ENCODE data around the gene GARRE1. TPM values are rescaled to one million over a fixed set of nuclear protein-coding genes. Genes with fewer than 3 reads are reported as not detected.

GARRE1 gene
- total RNA-seq, 1 donor from 2014 or later: 14.8 TPM

- Histone ChIP-seq H3K36me3 (ENCODE audit: control insufficient read depth, insufficient read depth, low read length) (peaks cover 3% of the 10 kb centered on the region), H3K27me3 (ENCODE audit: control insufficient read depth, insufficient read depth, low read length) (no peaks in the 10 kb centered on the region), H3K4me3 (ENCODE audit: low read depth, low read length) (no peak overlapping the region)
- DNase-seq (ENCODE audit: low read depth): no peak
- TF ChIP-seq CTCF (IDR thresholded peaks at IDR 0.05; ENCODE audit: insufficient read depth, low read length, poor library complexity, severe bottlenecking): no peak
Observed at GRCh38 chr19:34222386-34222785, 32.0 kb upstream of the GARRE1 start.

DNA sequence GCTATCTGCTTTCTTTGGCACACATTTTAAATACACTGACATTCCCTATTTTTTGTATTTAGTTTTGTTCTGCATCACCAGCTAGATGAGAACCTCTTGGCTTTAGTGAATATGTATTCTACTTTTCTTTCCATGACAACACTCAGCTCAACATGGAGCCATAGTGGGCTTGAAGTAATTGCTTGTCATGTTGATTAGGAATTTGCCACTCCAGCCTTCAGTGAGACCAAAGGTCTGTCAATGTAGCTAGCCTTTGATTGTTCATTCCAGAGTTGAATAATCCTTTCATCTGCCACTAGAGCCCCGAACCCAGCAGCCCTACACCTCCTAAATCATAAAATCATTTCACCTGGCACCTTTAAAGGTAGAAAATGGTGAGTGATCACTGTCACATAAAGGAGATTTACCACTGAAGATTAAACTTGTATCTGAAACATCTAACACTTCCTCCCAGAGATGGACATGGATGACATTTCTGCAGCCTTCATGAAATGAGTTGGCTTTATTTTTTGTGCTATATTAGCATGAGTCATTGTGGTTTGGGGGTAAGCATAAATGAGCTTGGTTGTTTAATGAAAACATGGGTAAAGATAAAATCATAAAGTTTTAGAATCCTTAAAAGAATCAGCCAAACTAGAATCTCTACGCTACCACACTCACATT is 29.2 kb upstream of the GARRE1 start:
- no peak for DNase-seq (ENCODE audit: low read depth)
- H3K36me3 ChIP-seq (ENCODE audit: control insufficient read depth, insufficient read depth, low read length): peaks cover 3% of the 10 kb centered on the region

GRCh38 chr19:34225659-34226015 is 28.7 kb upstream of the GARRE1 start:
- Histone ChIP-seq H3K27me3 (ENCODE audit: control insufficient read depth, insufficient read depth, low read length) (no peaks in the 10 kb centered on the region), H3K4me3 (ENCODE audit: low read depth, low read length) (no peak overlapping the region), H3K36me3 (ENCODE audit: control insufficient read depth, insufficient read depth, low read length) (peaks cover 3% of the 10 kb centered on the region)
- TF ChIP-seq CTCF (IDR thresholded peaks at IDR 0.05; ENCODE audit: insufficient read depth, low read length, poor library complexity, severe bottlenecking): no peak
- no peak for DNase-seq (ENCODE audit: low read depth)

More for the DNA sequence above, 29.2 kb upstream of the GARRE1 start:
- Histone ChIP-seq H3K4me3 (ENCODE audit: low read depth, low read length) (no peak overlapping the region), H3K27me3 (ENCODE audit: control insufficient read depth, insufficient read depth, low read length) (no peaks in the 10 kb centered on the region)
- no peak for TF ChIP-seq CTCF (IDR thresholded peaks at IDR 0.05; ENCODE audit: insufficient read depth, low read length, poor library complexity, severe bottlenecking)

DNA sequence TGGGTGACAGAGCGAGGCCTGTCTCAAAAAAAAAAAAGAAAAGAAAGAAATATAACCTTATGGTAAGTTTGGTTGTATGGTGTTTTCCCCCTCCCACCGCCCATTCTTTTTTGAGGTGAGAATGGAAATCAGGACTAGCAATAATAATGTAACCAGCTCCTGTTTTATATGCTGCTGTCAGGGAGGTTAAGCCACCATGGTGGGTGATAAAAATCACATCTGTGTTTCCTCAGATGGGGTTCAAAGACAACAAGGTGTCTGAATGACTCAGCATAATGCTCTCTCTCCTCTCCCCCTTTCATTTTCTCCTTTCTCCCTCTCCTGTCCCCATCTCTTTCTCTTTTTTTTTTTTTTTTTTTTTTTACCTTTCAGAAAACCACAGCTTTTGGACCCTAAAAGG is 28.3 kb upstream of the GARRE1 start:
- Histone ChIP-seq H3K4me3 (ENCODE audit: low read depth, low read length) (no peak overlapping the region), H3K36me3 (ENCODE audit: control insufficient read depth, insufficient read depth, low read length) (peaks cover 3% of the 10 kb centered on the region), H3K27me3 (ENCODE audit: control insufficient read depth, insufficient read depth, low read length) (no peaks in the 10 kb centered on the region)
- TF ChIP-seq CTCF (IDR thresholded peaks at IDR 0.05; ENCODE audit: insufficient read depth, low read length, poor library complexity, severe bottlenecking): no peak
- no peak for DNase-seq (ENCODE audit: low read depth)

DNA sequence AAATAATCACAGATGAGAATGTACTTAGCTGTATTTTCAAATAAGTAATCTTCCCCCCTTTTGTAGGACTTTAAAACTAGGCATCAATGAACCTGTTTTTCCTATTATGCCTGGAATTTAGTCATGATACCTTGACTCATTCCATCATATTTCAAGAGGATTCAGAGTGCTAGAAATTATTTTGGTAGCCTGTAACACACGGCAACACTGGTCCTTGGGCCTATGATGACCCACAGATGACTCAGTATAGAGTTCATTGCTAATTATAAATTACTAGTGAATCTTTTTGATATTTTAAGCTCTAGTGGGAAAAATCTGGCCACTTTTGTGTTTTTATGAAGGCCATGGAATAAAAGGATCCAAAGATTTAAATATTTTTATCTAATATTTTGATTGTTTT is 26.0 kb upstream of the GARRE1 start:
- Histone ChIP-seq H3K27me3 (ENCODE audit: control insufficient read depth, insufficient read depth, low read length) (no peaks in the 10 kb centered on the region), H3K4me3 (ENCODE audit: low read depth, low read length) (no peak overlapping the region), H3K36me3 (ENCODE audit: control insufficient read depth, insufficient read depth, low read length) (peaks cover 1% of the 10 kb centered on the region)
- no peak for TF ChIP-seq CTCF (IDR thresholded peaks at IDR 0.05; ENCODE audit: insufficient read depth, low read length, poor library complexity, severe bottlenecking)
- DNase-seq (ENCODE audit: low read depth): no peak

DNA sequence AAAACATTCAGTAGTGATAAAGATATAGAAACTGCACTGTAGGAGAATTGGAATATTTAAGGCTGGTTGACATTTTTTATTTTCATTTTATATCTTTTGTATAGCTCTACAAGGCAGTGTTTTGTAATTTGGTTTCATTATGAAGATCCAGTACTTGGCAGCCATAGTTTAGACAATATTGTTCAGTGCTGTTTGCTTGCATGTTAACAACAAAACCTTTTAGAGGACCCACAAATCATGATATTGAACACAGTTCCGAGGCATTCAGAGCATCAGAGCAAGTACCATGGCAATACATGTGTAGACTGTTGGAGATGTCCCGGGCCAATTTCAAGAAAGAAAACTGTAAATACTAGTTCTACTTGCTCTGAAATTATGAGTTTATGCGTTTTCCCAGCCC is 25.6 kb upstream of the GARRE1 start:
- H3K4me3 ChIP-seq (ENCODE audit: low read depth, low read length): no peak overlapping the region
- no peak for DNase-seq (ENCODE audit: low read depth)
- H3K27me3 ChIP-seq (ENCODE audit: control insufficient read depth, insufficient read depth, low read length): no peaks in the 10 kb centered on the region
- peaks cover 1% of the 10 kb centered on the region for H3K36me3 ChIP-seq (ENCODE audit: control insufficient read depth, insufficient read depth, low read length)
- TF ChIP-seq CTCF (IDR thresholded peaks at IDR 0.05; ENCODE audit: insufficient read depth, low read length, poor library complexity, severe bottlenecking): no peak
